Fibroblast of lung (primary cell): Measurements from ENCODE around the gene KLRB1. TPM values are rescaled to one million over a fixed set of nuclear protein-coding genes. Genes with fewer than 3 reads are reported as not detected.

Experiments
- DNase-seq, 2 donors: peaks; one replicate each; pipeline versions ENCODE4 v3.0.0 to v3.0.0-alpha.2; 2010; ENCODE audit warnings: low read depth in 2 of 2
- H2AFZ ChIP-seq: 2 replicates; pipeline ENCODE4 v1.5.1; 2012; ENCODE audit warnings: low read length, control low read depth, inconsistent platforms
- H3K27ac ChIP-seq: 2 replicates; pipeline ENCODE4 v1.5.1; 2011; ENCODE audit warnings: low read length, control low read depth; ENCODE audit not compliant: insufficient read depth
- H3K27me3 ChIP-seq: 2 replicates; pipeline ENCODE4 v1.5.1; 2011; ENCODE audit warnings: mild to moderate bottlenecking, low read length; ENCODE audit not compliant: control insufficient read depth, insufficient read depth
- H3K36me3 ChIP-seq: 2 replicates; pipeline ENCODE4 v1.5.1; 2011; ENCODE audit warnings: low read length; ENCODE audit not compliant: control insufficient read depth, insufficient read depth
- H3K4me1 ChIP-seq: 2 replicates; pipeline ENCODE4 v1.5.1; 2011; ENCODE audit warnings: low read length; ENCODE audit not compliant: control insufficient read depth, insufficient read depth; ENCODE audit errors: extremely low read depth
- H3K4me2 ChIP-seq: 2 replicates; pipeline ENCODE4 v1.5.1; 2011; ENCODE audit warnings: low read length, control low read depth; ENCODE audit not compliant: insufficient read depth; ENCODE audit errors: extremely low read depth
- H3K4me3 ChIP-seq, 4 experiments: fragments of 200-600 bp in 1 of 4; sonication (generic) in 1 of 4; replicated peaks in 1 of 4; 2 replicates each; pipeline ENCODE4 v1.5.1; 2011 to 2016; ENCODE audit warnings: low read length in 4 of 4, low read depth in 3 of 4, mild to moderate bottlenecking in 3 of 4, control low read depth in 2 of 4, inconsistent platforms in 1 of 4, mixed read lengths in 1 of 4; ENCODE audit not compliant: insufficient read depth in 1 of 4; ENCODE audit errors: control extremely low read depth in 1 of 4
- H3K79me2 ChIP-seq: 2 replicates; pipeline ENCODE4 v1.5.1; 2012; ENCODE audit warnings: mild to moderate bottlenecking, low read length, inconsistent platforms; ENCODE audit not compliant: control insufficient read depth, insufficient read depth
- H3K9ac ChIP-seq: 2 replicates; pipeline ENCODE4 v1.5.1; 2011; ENCODE audit warnings: mild to moderate bottlenecking, low read length, control low read depth; ENCODE audit not compliant: insufficient read depth
- H3K9me3 ChIP-seq: 2 replicates; pipeline ENCODE4 v1.5.1; 2012; ENCODE audit warnings: low read depth, low read length; ENCODE audit not compliant: control insufficient read depth, insufficient read depth
- H4K20me1 ChIP-seq: 2 replicates; pipeline ENCODE4 v1.5.1; 2011; ENCODE audit warnings: low read length; ENCODE audit not compliant: control insufficient read depth, insufficient read depth; ENCODE audit errors: extremely low read depth
- EZH2 ChIP-seq: IDR thresholded peaks from 2 replicates; pipeline ENCODE4 v1.5.1; 2012; ENCODE audit warnings: low read length, control low read depth, mild to moderate bottlenecking; ENCODE audit errors: missing control alignments
- polyA minus RNA-seq: library from RNA; depleted of rRNA, polyadenylated mRNA; stranded (reverse); fragments of >200 nt; gene quantifications from 2 replicates; pipeline ENCODE4 v1.2.3, GENCODE V29; 2011; ENCODE audit warnings: low replicate concordance
- polyA plus RNA-seq, 2 donors: library from polyadenylated mRNA; depleted of rRNA in 1 of 2; stranded (reverse) in 1 of 2; unstranded in 1 of 2; fragments of >200 nt; gene quantifications; 2 replicates each; pipeline ENCODE4 v1.2.1, GENCODE V29; 2011 to 2012; ENCODE audit warnings: missing spikeins in 1 of 2
- total RNA-seq: library from RNA; depleted of rRNA; stranded (reverse); fragments of >200 nt; gene quantifications from 2 replicates; pipeline ENCODE4 v1.2.1, GENCODE V29; 2014
- TF ChIP-seq, protein P1 (sequence below), 2 donors: IDR thresholded peaks in 1 of 2; conservative IDR thresholded peaks in 1 of 2; 1 replicate in 1 of 2; 2 replicates in 1 of 2; pipeline ENCODE4 v1.5.1; 2011 to 2012; ENCODE audit warnings: low read length in 2 of 2, control low read depth in 1 of 2, inconsistent platforms in 1 of 2, low read depth in 1 of 2, mild to moderate bottlenecking in 1 of 2

KLRB1 gene
- total RNA-seq (not detected in 2 replicates), polyA plus RNA-seq (not detected in 2 replicates), polyA minus RNA-seq (not detected in 2 replicates)
- not detected in 2 replicates for polyA plus RNA-seq (2012)

DNA sequence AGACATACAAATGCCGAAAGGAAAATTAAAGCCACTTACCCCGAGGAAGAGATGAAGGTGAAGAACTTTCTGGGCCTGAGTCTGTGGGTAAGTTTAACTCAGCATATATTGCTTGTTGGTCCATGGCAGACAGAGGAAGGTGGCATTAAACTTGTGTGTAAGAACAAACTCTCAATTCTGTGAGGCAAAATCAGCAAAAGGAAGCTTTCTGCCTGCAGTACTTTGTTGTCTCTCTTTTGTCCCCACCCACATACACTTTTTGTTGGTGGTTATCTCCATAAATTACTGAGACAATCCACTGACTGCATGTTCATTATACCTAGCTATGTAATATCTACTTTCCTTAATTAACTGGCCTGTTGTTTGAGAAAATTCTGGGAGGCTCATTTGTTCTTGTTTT is at the start of gene KLRB1:
TSS of gene KLRB1 (minus strand) at position 201 of the 400 bp plus-strand sequence. CDS start at position 124, 77 bp downstream.
- no peaks in the 10 kb centered on the region for H3K27me3 ChIP-seq
- H3K79me2 ChIP-seq, result no peaks in the 10 kb centered on the region
- H3K9me3 ChIP-seq, result no peaks in the 10 kb centered on the region
- H3K4me2 ChIP-seq, result no peak within 1 kb of the TSS
- H3K9ac ChIP-seq, result no peak within 1 kb of the TSS
- no peaks in the 10 kb centered on the region for H3K36me3 ChIP-seq
- H3K27ac ChIP-seq, result no peak within 1 kb of the TSS
- no peak for TF ChIP-seq EZH2
- TF ChIP-seq, protein P1, sequence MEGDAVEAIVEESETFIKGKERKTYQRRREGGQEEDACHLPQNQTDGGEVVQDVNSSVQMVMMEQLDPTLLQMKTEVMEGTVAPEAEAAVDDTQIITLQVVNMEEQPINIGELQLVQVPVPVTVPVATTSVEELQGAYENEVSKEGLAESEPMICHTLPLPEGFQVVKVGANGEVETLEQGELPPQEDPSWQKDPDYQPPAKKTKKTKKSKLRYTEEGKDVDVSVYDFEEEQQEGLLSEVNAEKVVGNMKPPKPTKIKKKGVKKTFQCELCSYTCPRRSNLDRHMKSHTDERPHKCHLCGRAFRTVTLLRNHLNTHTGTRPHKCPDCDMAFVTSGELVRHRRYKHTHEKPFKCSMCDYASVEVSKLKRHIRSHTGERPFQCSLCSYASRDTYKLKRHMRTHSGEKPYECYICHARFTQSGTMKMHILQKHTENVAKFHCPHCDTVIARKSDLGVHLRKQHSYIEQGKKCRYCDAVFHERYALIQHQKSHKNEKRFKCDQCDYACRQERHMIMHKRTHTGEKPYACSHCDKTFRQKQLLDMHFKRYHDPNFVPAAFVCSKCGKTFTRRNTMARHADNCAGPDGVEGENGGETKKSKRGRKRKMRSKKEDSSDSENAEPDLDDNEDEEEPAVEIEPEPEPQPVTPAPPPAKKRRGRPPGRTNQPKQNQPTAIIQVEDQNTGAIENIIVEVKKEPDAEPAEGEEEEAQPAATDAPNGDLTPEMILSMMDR (conservative IDR thresholded peaks at IDR 0.05 in 1 of 2, IDR thresholded peaks at IDR 0.05 in 1 of 2; ENCODE audit: low read depth in 1 of 2, low read length in 2 of 2), result no peak
- no peak for DNase-seq
- no peak within 1 kb of the TSS for H3K4me3 ChIP-seq
- H3K4me1 ChIP-seq, result no peaks in the 10 kb centered on the region
- H4K20me1 ChIP-seq, result no peaks in the 10 kb centered on the region
- H2AFZ ChIP-seq, result no peak within 1 kb of the TSS

DNA sequence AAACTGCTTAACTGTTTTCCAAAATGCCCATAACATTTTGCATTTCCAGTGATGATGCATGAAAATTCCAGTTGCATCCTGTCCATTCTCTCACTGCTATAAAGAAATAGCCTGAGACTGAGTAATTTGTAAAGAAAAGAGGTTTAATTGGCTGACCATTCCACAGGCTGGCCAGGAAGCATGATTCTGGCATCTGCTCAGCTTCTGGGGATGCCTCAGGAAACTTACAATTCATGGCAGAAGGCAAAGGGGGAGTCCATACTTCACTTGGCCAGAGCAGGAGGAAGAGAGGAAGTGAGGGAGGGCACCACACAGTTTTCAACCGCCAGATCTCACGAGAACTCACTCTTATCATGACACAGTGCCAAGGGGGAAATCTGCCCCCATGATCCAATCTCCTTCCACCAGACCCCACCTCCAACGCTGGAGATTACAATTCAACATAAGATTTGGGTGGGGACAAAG is 43.6 kb upstream of the KLRB1 start:
- H3K4me2 ChIP-seq, result peak overlapping the region; percentile 58
- no peaks in the 10 kb centered on the region for H3K27me3 ChIP-seq
- peaks cover 4% of the 10 kb centered on the region for H3K36me3 ChIP-seq
- H3K79me2 ChIP-seq, result peaks cover 13% of the 10 kb centered on the region
- H3K4me1 ChIP-seq, result peaks cover 7% of the 10 kb centered on the region
- peak overlapping the region; percentile 21 for H2AFZ ChIP-seq
- H3K4me3 ChIP-seq, result peak overlapping the region in 1 of 4 experiments; percentile 65
- H3K27ac ChIP-seq, result peak overlapping the region; percentile 71
- no peaks in the 10 kb centered on the region for H3K9me3 ChIP-seq
- DNase-seq, result peak; percentile 33 to 86
- TF ChIP-seq, protein P1 (conservative IDR thresholded peaks at IDR 0.05 in 1 of 2, IDR thresholded peaks at IDR 0.05 in 1 of 2; ENCODE audit: low read depth in 1 of 2, low read length in 2 of 2), result no peak
- no peak for TF ChIP-seq EZH2
- H3K9ac ChIP-seq, result no peak overlapping the region
- no peaks in the 10 kb centered on the region for H4K20me1 ChIP-seq

DNA sequence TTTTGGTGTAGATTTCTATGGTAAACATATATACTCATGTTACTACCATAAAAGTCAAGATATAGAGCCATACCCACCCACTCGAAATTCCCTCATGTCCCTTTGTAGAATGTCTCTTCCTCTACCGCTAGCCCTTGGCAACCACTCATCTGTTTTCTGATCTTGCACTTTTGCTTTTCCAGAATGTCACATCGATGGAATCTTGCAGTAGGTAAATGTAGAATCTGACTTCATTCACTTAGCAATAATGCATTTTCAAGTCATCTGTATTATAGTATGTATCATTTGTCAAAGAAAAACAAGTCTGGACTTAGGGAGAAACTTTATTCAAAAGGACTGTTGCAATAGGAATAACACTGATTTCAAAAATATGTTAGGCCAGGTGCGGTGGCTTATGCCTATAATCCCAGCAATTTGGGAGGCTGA is 42.4 kb upstream of the KLRB1 start:
- peak overlapping the region; percentile 65 to 92 (median 84) for H3K4me3 ChIP-seq
- peaks cover 7% of the 10 kb centered on the region for H3K4me1 ChIP-seq
- peak; percentile 28 to 40 for DNase-seq
- H3K27me3 ChIP-seq, result no peaks in the 10 kb centered on the region
- no peak for TF ChIP-seq EZH2
- TF ChIP-seq, protein P1 (conservative IDR thresholded peaks at IDR 0.05 in 1 of 2, IDR thresholded peaks at IDR 0.05 in 1 of 2; ENCODE audit: low read depth in 1 of 2, low read length in 2 of 2), result no peak
- H4K20me1 ChIP-seq, result no peaks in the 10 kb centered on the region
- no peak overlapping the region for H3K9ac ChIP-seq
- peak overlapping the region; percentile 71 for H3K27ac ChIP-seq
- H3K4me2 ChIP-seq, result peak overlapping the region; percentile 99
- H3K36me3 ChIP-seq, result peaks cover 4% of the 10 kb centered on the region
- H2AFZ ChIP-seq, result no peak overlapping the region
- peaks cover 13% of the 10 kb centered on the region for H3K79me2 ChIP-seq
- H3K9me3 ChIP-seq, result no peaks in the 10 kb centered on the region
